ENCODE data around the gene NLGN1.

NLGN1 gene

DNA sequence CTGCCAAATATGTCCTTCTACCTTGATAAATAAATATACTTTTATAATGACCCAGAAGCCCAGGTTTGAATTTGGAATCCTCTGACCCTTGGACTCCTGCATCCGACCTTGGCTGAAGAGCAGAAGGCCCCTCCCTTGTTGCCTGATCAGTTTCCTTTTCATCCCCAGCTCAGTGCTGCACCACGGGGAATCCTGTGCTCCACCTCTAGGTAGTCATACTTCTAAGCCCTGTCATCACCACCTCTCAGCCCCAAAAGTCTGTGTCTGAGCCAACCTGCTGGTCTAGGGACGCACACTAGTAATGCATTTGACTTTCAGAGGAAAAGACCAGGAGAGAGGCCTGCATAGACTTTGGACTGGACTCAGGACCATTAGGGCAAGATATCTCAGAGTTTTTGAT, 310.6 kb downstream of the NLGN1 start:
- H3K4me3 ChIP-seq (ENCODE audit: low read depth, low read length, poor library complexity, severe bottlenecking): no peak overlapping the region
- H3K4me2 ChIP-seq (ENCODE audit: low read length): no peak overlapping the region
- H3K27ac ChIP-seq (ENCODE audit: low read depth, low read length, poor library complexity, severe bottlenecking): no peak overlapping the region
- no peaks in the 10 kb centered on the region for H3K27me3 ChIP-seq (ENCODE audit: insufficient read depth, low read length)
- no peak for TF ChIP-seq EZH2 (IDR thresholded peaks at IDR 0.05; ENCODE audit: borderline replicate concordance, low read length)
- TF ChIP-seq, protein P1, sequence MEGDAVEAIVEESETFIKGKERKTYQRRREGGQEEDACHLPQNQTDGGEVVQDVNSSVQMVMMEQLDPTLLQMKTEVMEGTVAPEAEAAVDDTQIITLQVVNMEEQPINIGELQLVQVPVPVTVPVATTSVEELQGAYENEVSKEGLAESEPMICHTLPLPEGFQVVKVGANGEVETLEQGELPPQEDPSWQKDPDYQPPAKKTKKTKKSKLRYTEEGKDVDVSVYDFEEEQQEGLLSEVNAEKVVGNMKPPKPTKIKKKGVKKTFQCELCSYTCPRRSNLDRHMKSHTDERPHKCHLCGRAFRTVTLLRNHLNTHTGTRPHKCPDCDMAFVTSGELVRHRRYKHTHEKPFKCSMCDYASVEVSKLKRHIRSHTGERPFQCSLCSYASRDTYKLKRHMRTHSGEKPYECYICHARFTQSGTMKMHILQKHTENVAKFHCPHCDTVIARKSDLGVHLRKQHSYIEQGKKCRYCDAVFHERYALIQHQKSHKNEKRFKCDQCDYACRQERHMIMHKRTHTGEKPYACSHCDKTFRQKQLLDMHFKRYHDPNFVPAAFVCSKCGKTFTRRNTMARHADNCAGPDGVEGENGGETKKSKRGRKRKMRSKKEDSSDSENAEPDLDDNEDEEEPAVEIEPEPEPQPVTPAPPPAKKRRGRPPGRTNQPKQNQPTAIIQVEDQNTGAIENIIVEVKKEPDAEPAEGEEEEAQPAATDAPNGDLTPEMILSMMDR (IDR thresholded peaks at IDR 0.05; ENCODE audit: low read length): no peak
- no peaks in the 10 kb centered on the region for H3K4me1 ChIP-seq (ENCODE audit: insufficient read depth, low read length, severe bottlenecking)
- no peaks in the 10 kb centered on the region for H3K9me2 ChIP-seq (ENCODE audit: low read depth, low read length)
- H4K20me1 ChIP-seq (ENCODE audit: insufficient read depth, low read length): no peaks in the 10 kb centered on the region
- H3K9ac ChIP-seq (ENCODE audit: low read length): no peak overlapping the region
- no peaks in the 10 kb centered on the region for H3F3A ChIP-seq (ENCODE audit: insufficient read depth, low read length)
- H2AFZ ChIP-seq (ENCODE audit: low read length): no peak overlapping the region
- H3K36me3 ChIP-seq (ENCODE audit: insufficient read depth, low read length): no peaks in the 10 kb centered on the region
- no peaks in the 10 kb centered on the region for H3K79me2 ChIP-seq (ENCODE audit: insufficient read depth, low read length)
- H3K9me3 ChIP-seq (ENCODE audit: low read length): no peaks in the 10 kb centered on the region

DNA sequence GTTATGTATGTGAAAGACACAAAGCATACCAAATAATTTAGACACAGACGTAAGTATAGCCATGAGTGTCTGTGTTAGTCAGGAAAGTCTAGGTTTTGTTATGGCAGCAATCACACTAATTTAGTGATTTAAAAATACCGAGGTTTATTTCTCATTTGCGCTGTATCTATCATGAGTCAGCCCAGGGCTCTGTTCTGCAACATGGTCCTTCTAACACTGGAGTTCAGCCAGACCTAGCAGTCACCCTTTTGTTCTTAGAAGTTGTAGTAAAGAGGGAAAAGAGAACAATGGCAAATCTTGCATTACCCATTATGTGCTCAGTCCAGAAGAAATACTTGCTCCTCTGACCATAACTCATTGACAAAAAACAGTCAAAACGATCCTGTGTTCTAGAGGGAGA, 311.5 kb downstream of the NLGN1 start:
- H3K79me2 ChIP-seq (ENCODE audit: insufficient read depth, low read length): no peaks in the 10 kb centered on the region

DNA sequence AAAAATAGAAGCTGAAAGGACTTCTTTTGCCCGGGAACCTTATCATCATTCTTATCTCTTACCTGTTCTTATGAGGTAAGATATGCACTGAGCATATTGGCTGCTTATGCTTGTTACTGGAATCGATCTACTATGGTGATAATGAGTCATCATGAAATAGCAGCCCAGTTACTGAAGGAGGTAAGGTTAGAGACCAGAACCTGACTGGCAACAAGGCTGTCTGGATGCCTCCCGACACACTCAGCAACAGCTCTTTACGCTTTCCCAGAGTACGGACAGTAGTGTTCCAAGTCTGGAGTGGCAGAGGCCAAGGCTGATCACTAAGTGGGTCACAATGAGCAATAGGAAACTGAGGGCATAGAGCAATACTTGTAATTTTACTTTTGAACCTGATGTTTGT, 314.1 kb downstream of the NLGN1 start:
- Histone ChIP-seq H3K4me1 (ENCODE audit: insufficient read depth, low read length, severe bottlenecking) (no peaks in the 10 kb centered on the region), H3K9me2 (ENCODE audit: low read depth, low read length) (no peaks in the 10 kb centered on the region), H3F3A (ENCODE audit: insufficient read depth, low read length) (no peaks in the 10 kb centered on the region), H2AFZ (ENCODE audit: low read length) (no peak overlapping the region), H3K4me2 (ENCODE audit: low read length) (no peak overlapping the region), H3K4me3 (ENCODE audit: low read depth, low read length, poor library complexity, severe bottlenecking) (no peak overlapping the region), H3K79me2 (ENCODE audit: insufficient read depth, low read length) (no peaks in the 10 kb centered on the region), H3K27me3 (ENCODE audit: insufficient read depth, low read length) (no peaks in the 10 kb centered on the region), H3K9ac (ENCODE audit: low read length) (no peak overlapping the region), H3K27ac (ENCODE audit: low read depth, low read length, poor library complexity, severe bottlenecking) (no peak overlapping the region), H3K9me3 (ENCODE audit: low read length) (no peaks in the 10 kb centered on the region), H3K36me3 (ENCODE audit: insufficient read depth, low read length) (no peaks in the 10 kb centered on the region), H4K20me1 (ENCODE audit: insufficient read depth, low read length) (no peaks in the 10 kb centered on the region)
- TF ChIP-seq EZH2 (IDR thresholded peaks at IDR 0.05; ENCODE audit: borderline replicate concordance, low read length): no peak
- TF ChIP-seq, protein P1 (IDR thresholded peaks at IDR 0.05; ENCODE audit: low read length): no peak

More for the DNA sequence above, 311.5 kb downstream of the NLGN1 start:
- Histone ChIP-seq H3K4me3 (ENCODE audit: low read depth, low read length, poor library complexity, severe bottlenecking) (no peak overlapping the region), H3F3A (ENCODE audit: insufficient read depth, low read length) (no peaks in the 10 kb centered on the region), H3K36me3 (ENCODE audit: insufficient read depth, low read length) (no peaks in the 10 kb centered on the region), H4K20me1 (ENCODE audit: insufficient read depth, low read length) (no peaks in the 10 kb centered on the region), H2AFZ (ENCODE audit: low read length) (no peak overlapping the region), H3K9ac (ENCODE audit: low read length) (no peak overlapping the region), H3K4me2 (ENCODE audit: low read length) (no peak overlapping the region), H3K27ac (ENCODE audit: low read depth, low read length, poor library complexity, severe bottlenecking) (no peak overlapping the region), H3K27me3 (ENCODE audit: insufficient read depth, low read length) (no peaks in the 10 kb centered on the region), H3K9me2 (ENCODE audit: low read depth, low read length) (no peaks in the 10 kb centered on the region), H3K9me3 (ENCODE audit: low read length) (no peaks in the 10 kb centered on the region), H3K4me1 (ENCODE audit: insufficient read depth, low read length, severe bottlenecking) (no peaks in the 10 kb centered on the region)
- TF ChIP-seq, protein P1 (IDR thresholded peaks at IDR 0.05; ENCODE audit: low read length): no peak
- TF ChIP-seq EZH2 (IDR thresholded peaks at IDR 0.05; ENCODE audit: borderline replicate concordance, low read length): no peak

Measured in OCI-LY1 (cell line).